ENCODE measurements around the gene JPH2.

The JPH2 gene

GRCh38 chr20:44073011-44073674 lies 113.8 kb downstream of the JPH2 start:
- no peak for DNase-seq

DNA sequence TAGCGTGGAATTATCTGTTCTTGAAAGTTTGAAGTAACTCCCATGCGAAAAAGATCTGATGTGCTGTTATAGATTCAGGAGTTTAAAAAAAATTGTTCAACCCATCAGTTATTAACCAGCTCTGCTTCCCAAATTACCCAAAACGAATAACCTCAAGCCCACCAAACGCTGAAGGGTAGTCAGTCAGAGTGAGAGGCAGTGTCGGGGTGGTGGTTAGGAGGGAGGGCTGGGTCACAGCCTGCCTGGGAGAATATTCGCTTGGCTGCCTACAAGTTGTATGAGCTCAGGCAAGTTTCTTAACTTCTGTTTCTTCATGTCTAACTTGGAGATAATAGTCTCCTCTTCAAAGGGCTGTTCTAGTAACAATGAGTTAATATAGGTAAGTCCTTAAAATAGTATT lies 114.6 kb downstream of the JPH2 start:
- no peak for DNase-seq

- no peak for DNase-seq
These were observed 115.4 kb downstream of the JPH2 start for GRCh38 chr20:44071526-44072111.

- DNase-seq: no peak
These were observed 115.9 kb downstream of the JPH2 start for GRCh38 chr20:44071057-44071456.

DNA sequence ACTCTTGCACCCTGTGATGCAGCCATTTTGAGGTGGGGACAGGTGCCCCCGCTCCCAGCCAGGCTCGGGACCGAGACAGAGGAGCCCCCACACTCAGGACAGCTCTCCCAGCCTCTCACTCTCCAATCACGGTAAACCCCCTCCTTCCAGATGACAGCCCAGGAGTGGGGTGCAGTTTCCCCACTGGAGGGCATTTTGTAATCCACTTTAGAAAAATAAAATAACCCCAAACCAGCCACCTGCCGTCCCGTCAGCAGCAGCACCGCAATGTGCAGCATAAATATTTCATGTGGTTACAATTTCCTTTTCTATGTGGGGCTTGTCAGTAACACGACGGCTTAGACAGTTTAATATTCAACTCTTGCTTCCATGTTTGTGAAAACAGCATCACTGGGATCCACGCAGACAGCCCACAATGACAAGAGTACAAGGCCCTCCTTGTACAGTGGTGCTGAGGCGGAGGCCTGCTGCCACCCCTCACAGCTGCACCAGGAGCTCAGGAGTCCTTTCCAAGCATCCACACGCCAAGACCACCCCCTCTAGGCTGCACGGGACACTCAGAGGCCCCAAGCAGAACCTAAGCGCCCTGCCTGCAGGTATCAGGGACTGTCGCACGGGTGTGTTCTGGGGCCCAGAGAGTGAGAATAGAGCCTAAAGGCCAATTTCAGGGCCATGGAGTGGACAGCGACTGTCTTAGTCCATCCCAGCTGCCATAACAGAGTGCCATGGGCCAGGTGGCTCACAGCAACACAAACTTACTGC lies 116.7 kb downstream of the JPH2 start:
- DNase-seq: peak; percentile 62

GRCh38 chr20:44069203-44070011 lies 117.6 kb downstream of the JPH2 start:
- peak; percentile 78 for DNase-seq

DNA sequence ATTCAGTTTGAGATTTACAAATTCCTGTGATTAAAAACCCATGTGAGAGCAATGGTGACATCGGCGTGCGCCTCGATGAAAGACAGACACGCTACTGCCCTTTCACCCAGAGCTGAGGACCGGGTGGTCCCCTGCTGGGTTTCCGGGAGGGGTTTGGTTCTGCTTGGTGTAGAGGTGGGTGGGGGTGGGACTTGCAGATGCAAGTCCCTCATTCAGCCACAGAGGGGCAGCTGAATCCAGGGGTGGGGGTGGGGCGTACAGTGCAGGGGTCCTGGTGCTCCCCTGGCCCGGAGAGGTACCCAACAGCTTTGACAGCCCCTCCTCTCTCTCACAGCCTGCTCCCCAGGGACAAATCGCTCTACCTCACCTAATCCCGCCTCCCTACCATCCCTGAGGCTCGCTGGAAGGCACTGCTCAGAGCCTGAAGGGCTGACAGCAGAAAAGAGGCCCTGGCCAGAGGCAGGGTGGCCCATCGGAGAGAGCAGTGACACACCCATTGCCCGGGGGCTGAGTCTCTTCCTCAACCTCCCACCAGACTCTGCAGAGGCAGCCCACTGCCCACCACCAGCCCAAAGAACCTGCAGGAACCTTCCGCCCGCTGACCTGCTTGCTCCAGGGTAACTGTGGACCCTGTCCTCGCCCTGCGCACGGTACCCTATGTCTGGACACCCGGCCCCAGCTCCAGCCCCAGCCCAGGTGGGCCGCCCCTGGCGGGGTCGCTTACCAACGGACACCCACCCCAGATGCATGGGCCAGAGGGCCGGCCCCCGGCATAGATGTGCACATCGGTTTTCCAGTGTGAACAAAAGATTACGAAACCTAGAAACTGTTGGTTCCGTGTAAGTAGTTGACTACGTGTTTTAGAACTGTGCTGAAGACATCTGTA lies 118.4 kb downstream of the JPH2 start:
- no peak for DNase-seq

DNA sequence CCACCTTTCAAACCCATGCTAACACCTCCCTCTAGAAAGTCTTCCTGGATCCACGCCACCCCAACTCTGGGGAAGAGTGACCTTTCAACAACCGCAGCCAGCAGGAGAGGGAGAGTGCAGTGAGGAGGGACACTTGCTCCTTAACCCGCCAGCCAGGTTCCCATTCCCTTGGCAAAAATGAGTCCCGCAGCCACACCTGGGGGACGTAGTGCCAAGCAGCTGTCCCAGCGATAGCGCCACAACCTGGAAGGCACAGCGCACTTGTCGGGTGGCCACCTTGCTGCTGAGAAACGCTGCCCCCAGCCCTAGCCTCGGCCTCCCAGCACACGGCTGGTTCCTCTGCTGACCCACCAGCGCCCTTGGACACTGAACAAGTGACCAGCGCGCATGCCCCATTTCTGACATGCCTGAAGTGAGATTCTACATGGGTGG lies 119.3 kb downstream of the JPH2 start:
- DNase-seq: no peak

- DNase-seq: no peak
These were observed 120.1 kb downstream of the JPH2 start for GRCh38 chr20:44066645-44067606.

GRCh38 chr20:44065401-44066340 lies 121.3 kb downstream of the JPH2 start:
- DNase-seq: no peak

DNA sequence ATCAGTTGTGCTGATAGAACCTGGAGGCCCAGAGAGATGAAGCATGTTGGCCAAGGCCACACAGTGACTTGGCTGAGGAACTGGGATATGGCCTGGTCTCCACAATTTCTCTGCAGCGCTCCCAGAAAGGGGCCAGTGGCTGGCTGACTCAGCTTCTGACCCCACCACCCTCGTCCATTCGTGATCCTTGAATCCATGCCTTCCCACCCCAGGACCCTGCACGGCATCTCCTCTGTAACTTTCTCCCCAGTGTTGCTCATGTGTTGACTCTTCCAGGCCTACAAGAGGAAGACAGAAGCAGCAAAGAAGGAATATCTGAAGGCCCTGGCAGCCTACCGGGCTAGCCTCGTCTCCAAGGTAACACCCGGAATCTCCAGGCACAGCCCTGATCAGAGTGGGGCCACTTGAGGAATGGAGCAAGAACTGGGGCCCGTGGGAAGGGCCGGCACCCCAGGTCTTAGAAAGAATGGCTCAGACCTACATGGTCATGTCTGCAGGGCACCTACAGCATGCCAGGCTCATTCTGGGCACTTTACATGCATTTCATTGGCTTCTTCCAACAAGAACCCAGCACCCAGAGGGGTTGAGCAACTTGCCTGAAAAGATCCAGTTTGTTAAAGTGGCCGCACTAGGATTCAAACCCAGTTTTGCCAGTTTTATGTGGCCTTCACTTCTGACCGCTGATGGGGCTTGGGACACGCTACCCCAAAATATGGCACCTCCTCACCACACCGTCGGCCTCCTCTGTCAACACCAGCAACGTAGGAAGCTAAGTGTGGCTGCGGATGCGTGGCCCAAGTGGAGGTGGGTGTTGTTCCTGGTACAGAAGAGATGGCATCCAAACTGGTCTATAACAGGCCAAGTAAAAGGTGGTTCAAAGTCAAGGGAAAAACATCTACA lies 122.2 kb downstream of the JPH2 start:
- no peak for DNase-seq

Data from CD4-positive, alpha-beta T cell treated with Interleukin-17A for 1 hour (primary cell).